SK-N-MC (cell line): ENCODE data around the gene RHOXF2.
"Not testable (repeated sequence)": the region's sequence is repeated elsewhere in the genome, so short reads cannot be mapped to it uniquely, and the experiment has no call there.

Experiments
- EZH2 ChIP-seq: fragments of 200-600 bp; sonication (generic); IDR thresholded peaks from one replicate; pipeline ENCODE4 v1.6.1; 2017; ENCODE audit warnings: antibody characterized with exemption
- POLR2AphosphoS5 ChIP-seq: IDR thresholded peaks from 2 replicates; pipeline ENCODE4 v1.6.1; 2012; ENCODE audit warnings: mild to moderate bottlenecking, low read depth, low read length, borderline replicate concordance

DNA sequence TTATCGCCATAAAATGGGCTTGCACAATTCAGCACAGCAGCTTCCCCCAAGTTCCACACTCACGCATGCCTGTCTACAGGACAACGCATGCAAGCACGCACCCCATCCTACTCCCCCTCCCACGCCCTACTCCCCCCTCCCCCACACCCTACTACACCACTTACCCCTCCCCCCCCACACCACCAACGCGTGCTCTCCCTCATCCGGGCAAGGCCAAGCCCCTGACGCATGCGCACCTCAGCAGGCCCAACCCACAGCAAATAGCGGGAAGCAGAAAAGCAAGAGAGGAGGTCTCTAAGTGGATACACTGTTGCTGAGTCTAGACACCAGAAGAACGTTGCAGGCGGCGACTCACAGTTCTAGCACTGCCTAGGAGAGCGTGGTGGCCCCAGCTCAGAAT lies at the start of gene RHOXF2:
- not testable (repeated sequence) for TF ChIP-seq POLR2AphosphoS5, EZH2
